Measurements from ENCODE around the gene TMOD3. TPM values are rescaled to one million over a fixed set of nuclear protein-coding genes. Genes with fewer than 3 reads are reported as not detected.

TMOD3 gene
- total and polyA plus RNA-seq, 2 of the 8 experiments (the other 6 are each of a cell fraction or from before 2014, with no cell fraction given) = 3.9 to 29.0 TPM

- Histone ChIP-seq H2AFZ (ENCODE audit: low read length) (no peak overlapping the region), H3K56ac (replicated peaks; ENCODE audit: insufficient read length, low read depth, low read length) (no peak overlapping the region), H3K23me2 (ENCODE audit: low read depth, low read length) (no peaks in the 10 kb centered on the region), H3K23ac (ENCODE audit: insufficient read length) (no peak overlapping the region), H2BK120ac (replicated peaks; ENCODE audit: low read depth, low read length) (no peak overlapping the region), H2BK15ac (ENCODE audit: low read length) (no peak overlapping the region), H2AK5ac (ENCODE audit: low read depth, low read length) (no peak overlapping the region), H3K4ac (replicated peaks; ENCODE audit: insufficient read length, low read depth, low read length) (no peak overlapping the region), H3K18ac (ENCODE audit: extremely low read depth, low read length) (no peak overlapping the region), H3K4me2 (ENCODE audit: insufficient read depth in 1 of 2, low read depth in 2 of 2, low read length in 2 of 2) (no peak overlapping the region), H3K14ac (ENCODE audit: insufficient read length) (no peak overlapping the region), H4K5ac (ENCODE audit: insufficient read length, low read depth, low read length) (no peak overlapping the region), H2BK20ac (ENCODE audit: low read length) (no peak overlapping the region), H3K79me2 (ENCODE audit: control insufficient read depth in 1 of 2, insufficient read depth in 2 of 2, low read length in 2 of 2) (no peaks in the 10 kb centered on the region), H3K79me1 (ENCODE audit: low read depth, low read length) (no peaks in the 10 kb centered on the region; the same call in 1 of the 2 replicates), H3K36me3 (ENCODE audit: control insufficient read depth in 2 of 4, insufficient read depth in 4 of 4, low read length in 3 of 4) (no peaks in the 10 kb centered on the region; a peak in 1 of 8 replicates), H4K91ac (replicated peaks; ENCODE audit: insufficient read length, low read length) (no peak overlapping the region), H3K9ac (replicated peaks in 1 of 4; ENCODE audit: extremely low read depth in 1 of 4, low read depth in 3 of 4, low read length in 3 of 4) (no peak overlapping the region), H3K9me3 (ENCODE audit: insufficient read depth in 2 of 2, low read depth in 1 of 2, low read length in 1 of 2) (no peaks in the 10 kb centered on the region), H3K4me1 (replicated peaks in 1 of 4; ENCODE audit: control insufficient read depth in 3 of 4, insufficient read depth in 4 of 4, low read length in 3 of 4) (peaks cover 0 to 4% (median 0%) of the 10 kb centered on the region in 4 experiments; a peak in 2 of 7 replicates), H3K4me3 (ENCODE audit: extremely low read depth in 1 of 4, insufficient read depth in 2 of 4, low read depth in 3 of 4, low read length in 4 of 4) (no peak overlapping the region), H2BK12ac (ENCODE audit: low read depth, low read length) (no peak overlapping the region), H4K8ac (ENCODE audit: extremely low read depth, insufficient read depth, low read length) (no peak overlapping the region), H3K27me3 (replicated peaks in 1 of 4; ENCODE audit: control insufficient read depth in 3 of 4, extremely low read depth in 1 of 4, insufficient read depth in 3 of 4, low read length in 3 of 4) (no peaks in the 10 kb centered on the region), H3K27ac (ENCODE audit: low read depth, low read length) (no peak overlapping the region), H4K20me1 (replicated peaks in 1 of 2; ENCODE audit: control insufficient read depth in 1 of 2, insufficient read depth in 2 of 2, low read length in 2 of 2) (no peaks in the 10 kb centered on the region), H2BK5ac (ENCODE audit: low read depth, low read length) (no peak overlapping the region)
- DNase-seq (ENCODE audit: low read depth in 1 of 2, low spot score in 2 of 2) = no peak
- POLR2A ChIA-PET (ENCODE audit: partially characterized antibody) = interaction anchor here (0.8 to 1.2 kb wide), 2 partner anchors 18 to 202 kb away, joined by 3 to 4 read pairs; no protein-coding TSS in a partner anchor
- CTCF ChIA-PET (ENCODE audit: partially characterized antibody) = interaction anchor here (0.7 to 1.9 kb wide), 4 partner anchors 41 to 146 kb away, joined by 3 to 6 read pairs (median 4); no protein-coding TSS in a partner anchor
- WGBS, 2 experiments (ENCODE audit: extremely low coverage in 1 of 2, insufficient coverage in 1 of 2, insufficient read length in 1 of 2, insufficient replicate concordance in 2 of 2, low coverage in 1 of 2, low lambda C conversion rate in 2 of 2, missing lambda C conversion rate in 1 of 2) = 96% methylated on average over 1 of the region's 1 CpG; no CpG with 5 or more reads in 1 of the 2 experiments
- no peak for FAIRE-seq
- TF ChIP-seq RXRA (IDR thresholded peaks at IDR 0.05; ENCODE audit: insufficient read depth, low read depth, low read length) = no peak
- no peak for TF ChIP-seq SIN3A (conservative IDR thresholded peaks at IDR 0.05 in 1 of 2, IDR thresholded peaks at IDR 0.05 in 1 of 2; ENCODE audit: low read depth in 1 of 2, low read length in 2 of 2)
- no peak for TF ChIP-seq BACH1 (IDR thresholded peaks at IDR 0.05; ENCODE audit: low read length)
- TF ChIP-seq HDAC2 (IDR thresholded peaks at IDR 0.05; ENCODE audit: borderline replicate concordance in 1 of 2, low read depth in 2 of 2, low read length in 2 of 2) = no peak
- TF ChIP-seq BRCA1 (IDR thresholded peaks at IDR 0.05; ENCODE audit: low read depth, low read length) = no peak
- TF ChIP-seq SP1 (IDR thresholded peaks at IDR 0.05; ENCODE audit: low read depth, low read length) = no peak
- no peak for TF ChIP-seq EGR1 (IDR thresholded peaks at IDR 0.05; ENCODE audit: borderline replicate concordance, low read depth, low read length)
- TF ChIP-seq CREB1 (IDR thresholded peaks at IDR 0.05) = no peak
- no peak for TF ChIP-seq TAF7 (optimal IDR thresholded peaks at IDR 0.05; ENCODE audit: borderline replicate concordance, low read depth, low read length)
- no peak for TF ChIP-seq RFX5 (IDR thresholded peaks at IDR 0.05; ENCODE audit: borderline replicate concordance, low read depth, low read length)
- no peak for TF ChIP-seq TCF12 (IDR thresholded peaks at IDR 0.05; ENCODE audit: low read depth, low read length)
- TF ChIP-seq MAFK (IDR thresholded peaks at IDR 0.05; ENCODE audit: low read depth, low read length) = no peak
- no peak for TF ChIP-seq KDM5A (IDR thresholded peaks at IDR 0.05; ENCODE audit: low read length)
- TF ChIP-seq KDM4A (IDR thresholded peaks at IDR 0.05; ENCODE audit: low read depth, low read length, severe bottlenecking) = no peak
- no peak for TF ChIP-seq POLR2AphosphoS5 (IDR thresholded peaks at IDR 0.05; ENCODE audit: low read depth, low read length)
Observed at GRCh38 chr15:51932161-51932560, 102.7 kb downstream of the TMOD3 start.
